ENCODE measurements around the gene SYNDIG1. TPM values are rescaled to one million over a fixed set of nuclear protein-coding genes. Genes with fewer than 3 reads are reported as not detected.

The SYNDIG1 gene
- total RNA-seq, 1 donor from 2014 or later, result 5.6 TPM

DNA sequence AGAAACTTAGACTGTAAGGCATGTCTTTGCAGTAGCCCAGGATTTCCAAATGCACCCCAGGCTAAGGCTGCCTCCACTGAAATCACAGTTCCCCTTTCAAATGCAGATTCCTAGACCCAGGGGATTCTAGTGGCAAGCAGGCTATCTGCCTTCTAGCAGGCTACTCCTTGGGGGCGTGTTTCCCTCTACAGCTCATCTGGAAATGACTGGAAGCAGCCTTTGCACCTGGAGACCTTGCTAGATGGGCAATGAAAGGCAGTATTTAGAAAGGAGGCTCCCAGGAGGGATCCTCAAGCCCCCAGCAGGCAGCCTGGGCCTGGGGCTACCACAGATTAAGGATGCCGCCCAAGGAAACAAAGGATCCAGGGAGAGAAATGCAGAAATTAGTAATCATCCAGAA, 26.0 kb upstream of the SYNDIG1 start:
- TF ChIP-seq, protein P1, sequence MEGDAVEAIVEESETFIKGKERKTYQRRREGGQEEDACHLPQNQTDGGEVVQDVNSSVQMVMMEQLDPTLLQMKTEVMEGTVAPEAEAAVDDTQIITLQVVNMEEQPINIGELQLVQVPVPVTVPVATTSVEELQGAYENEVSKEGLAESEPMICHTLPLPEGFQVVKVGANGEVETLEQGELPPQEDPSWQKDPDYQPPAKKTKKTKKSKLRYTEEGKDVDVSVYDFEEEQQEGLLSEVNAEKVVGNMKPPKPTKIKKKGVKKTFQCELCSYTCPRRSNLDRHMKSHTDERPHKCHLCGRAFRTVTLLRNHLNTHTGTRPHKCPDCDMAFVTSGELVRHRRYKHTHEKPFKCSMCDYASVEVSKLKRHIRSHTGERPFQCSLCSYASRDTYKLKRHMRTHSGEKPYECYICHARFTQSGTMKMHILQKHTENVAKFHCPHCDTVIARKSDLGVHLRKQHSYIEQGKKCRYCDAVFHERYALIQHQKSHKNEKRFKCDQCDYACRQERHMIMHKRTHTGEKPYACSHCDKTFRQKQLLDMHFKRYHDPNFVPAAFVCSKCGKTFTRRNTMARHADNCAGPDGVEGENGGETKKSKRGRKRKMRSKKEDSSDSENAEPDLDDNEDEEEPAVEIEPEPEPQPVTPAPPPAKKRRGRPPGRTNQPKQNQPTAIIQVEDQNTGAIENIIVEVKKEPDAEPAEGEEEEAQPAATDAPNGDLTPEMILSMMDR (IDR thresholded peaks at IDR 0.05), result no peak
- Mint-ChIP-seq H3K27ac (ENCODE audit: unreplicated experiment) (no peak overlapping the region), H3K9me3 (ENCODE audit: low read depth) (no peaks in the 10 kb centered on the region), H3K4me3 (ENCODE audit: unreplicated experiment) (no peak overlapping the region), H3K4me1 (ENCODE audit: low read depth) (no peaks in the 10 kb centered on the region), H3K27me3 (ENCODE audit: low read depth) (peaks cover 32% of the 10 kb centered on the region), H3K36me3 (ENCODE audit: low read depth) (no peaks in the 10 kb centered on the region)
- no peak for DNase-seq (ENCODE audit: low spot score)

DNA sequence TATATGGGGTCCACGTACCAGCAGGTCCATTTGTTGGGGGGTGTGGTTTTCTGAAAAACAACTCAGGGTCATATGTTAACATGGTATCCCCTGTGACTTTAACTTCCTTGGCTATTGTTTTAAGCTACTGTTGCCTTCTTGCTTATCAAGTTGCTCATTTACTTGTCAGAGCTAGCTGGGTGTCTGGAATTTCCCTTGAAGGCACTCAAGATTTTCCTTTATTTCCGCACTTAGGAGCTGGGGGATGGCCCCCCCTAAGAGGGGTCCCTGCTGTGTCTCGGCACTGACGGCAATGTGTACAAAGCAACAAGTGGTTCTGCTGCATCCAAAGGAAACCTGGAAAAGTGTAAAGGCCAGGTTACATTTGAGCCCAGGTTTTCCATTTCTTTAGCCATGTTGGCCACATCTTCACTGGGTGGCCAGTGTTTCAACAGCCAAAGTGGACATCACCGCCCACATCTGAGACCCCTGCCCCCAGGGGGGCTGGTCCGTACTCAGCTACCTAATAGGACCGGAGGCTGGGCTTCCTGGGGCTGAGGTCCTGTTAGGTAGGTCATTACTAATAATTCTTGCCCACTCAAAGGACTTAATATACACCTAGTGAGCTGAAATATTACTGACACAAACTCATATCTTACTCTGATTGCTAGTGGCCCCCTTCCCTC, 24.8 kb upstream of the SYNDIG1 start:
- Mint-ChIP-seq H3K4me1 (ENCODE audit: low read depth) (no peaks in the 10 kb centered on the region), H3K4me3 (ENCODE audit: unreplicated experiment) (no peak overlapping the region), H3K36me3 (ENCODE audit: low read depth) (no peaks in the 10 kb centered on the region), H3K9me3 (ENCODE audit: low read depth) (no peaks in the 10 kb centered on the region), H3K27ac (ENCODE audit: unreplicated experiment) (no peak overlapping the region), H3K27me3 (ENCODE audit: low read depth) (peaks cover 39% of the 10 kb centered on the region)
- no peak for DNase-seq (ENCODE audit: low spot score)
- TF ChIP-seq, protein P1 (IDR thresholded peaks at IDR 0.05), result no peak

DNA sequence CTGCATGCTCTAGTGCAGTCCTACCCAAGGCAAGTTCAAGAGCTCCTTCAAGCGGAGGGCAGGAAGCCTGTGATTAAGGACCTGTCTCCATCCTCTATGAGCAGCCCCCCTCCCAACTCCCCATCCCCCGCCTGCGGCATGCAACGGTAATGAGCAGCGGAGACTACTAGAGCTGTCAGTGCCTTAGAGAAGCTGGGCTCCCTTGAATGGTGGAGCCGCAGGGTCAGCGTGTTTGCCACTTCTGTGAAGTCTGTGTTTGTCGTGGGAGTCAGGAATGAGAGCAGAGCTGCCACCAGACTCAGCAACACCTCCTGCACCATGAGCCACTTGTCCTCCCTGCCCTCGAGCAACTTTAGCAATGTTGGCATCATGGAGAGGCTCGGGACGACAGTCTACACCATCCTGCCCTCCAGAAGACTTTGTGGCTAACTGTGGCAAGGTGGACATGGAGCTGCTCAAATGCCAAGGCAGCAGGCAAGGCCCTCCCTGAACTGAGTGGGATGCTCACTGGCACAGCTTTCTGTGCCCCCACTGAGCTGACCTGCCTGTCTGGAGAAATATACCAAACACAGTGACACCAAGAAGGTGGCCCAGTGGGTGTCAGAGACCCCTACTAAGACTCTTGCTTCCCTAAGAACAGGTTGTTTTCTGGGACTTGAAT, 23.8 kb upstream of the SYNDIG1 start:
- Mint-ChIP-seq H3K9me3 (ENCODE audit: low read depth) (no peaks in the 10 kb centered on the region), H3K27ac (ENCODE audit: unreplicated experiment) (no peak overlapping the region), H3K27me3 (ENCODE audit: low read depth) (peaks cover 39% of the 10 kb centered on the region), H3K4me3 (ENCODE audit: unreplicated experiment) (no peak overlapping the region), H3K36me3 (ENCODE audit: low read depth) (no peaks in the 10 kb centered on the region), H3K4me1 (ENCODE audit: low read depth) (no peaks in the 10 kb centered on the region)
- TF ChIP-seq, protein P1 (IDR thresholded peaks at IDR 0.05), result no peak
- DNase-seq (ENCODE audit: low spot score), result no peak

DNA sequence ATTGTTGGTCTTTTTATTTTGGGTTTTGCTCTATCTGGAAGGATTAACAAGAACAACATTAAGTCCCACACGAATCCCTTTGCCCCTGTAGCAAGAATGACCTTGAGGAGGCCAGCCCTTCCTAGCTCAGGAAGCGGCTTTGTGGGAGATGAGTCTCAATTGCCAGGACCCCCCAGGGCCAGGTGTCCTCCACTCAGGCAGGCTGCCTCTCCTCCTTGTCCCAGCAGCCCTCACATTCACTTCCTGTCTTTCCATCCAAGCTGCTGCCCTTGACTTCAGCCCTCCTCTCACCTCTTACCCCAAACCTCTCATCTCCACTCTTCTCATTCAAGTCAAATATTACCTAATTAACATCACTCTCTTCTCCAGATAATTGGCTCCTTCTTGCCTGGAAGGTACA, 22.6 kb upstream of the SYNDIG1 start:
- H3K4me3 Mint-ChIP-seq (ENCODE audit: unreplicated experiment), result no peak overlapping the region
- TF ChIP-seq, protein P1 (IDR thresholded peaks at IDR 0.05), result no peak
- no peaks in the 10 kb centered on the region for H3K9me3 Mint-ChIP-seq (ENCODE audit: low read depth)
- no peak overlapping the region for H3K27ac Mint-ChIP-seq (ENCODE audit: unreplicated experiment)
- H3K36me3 Mint-ChIP-seq (ENCODE audit: low read depth), result no peaks in the 10 kb centered on the region
- DNase-seq (ENCODE audit: low spot score), result no peak
- no peaks in the 10 kb centered on the region for H3K4me1 Mint-ChIP-seq (ENCODE audit: low read depth)
- peaks cover 33% of the 10 kb centered on the region for H3K27me3 Mint-ChIP-seq (ENCODE audit: low read depth)

DNA sequence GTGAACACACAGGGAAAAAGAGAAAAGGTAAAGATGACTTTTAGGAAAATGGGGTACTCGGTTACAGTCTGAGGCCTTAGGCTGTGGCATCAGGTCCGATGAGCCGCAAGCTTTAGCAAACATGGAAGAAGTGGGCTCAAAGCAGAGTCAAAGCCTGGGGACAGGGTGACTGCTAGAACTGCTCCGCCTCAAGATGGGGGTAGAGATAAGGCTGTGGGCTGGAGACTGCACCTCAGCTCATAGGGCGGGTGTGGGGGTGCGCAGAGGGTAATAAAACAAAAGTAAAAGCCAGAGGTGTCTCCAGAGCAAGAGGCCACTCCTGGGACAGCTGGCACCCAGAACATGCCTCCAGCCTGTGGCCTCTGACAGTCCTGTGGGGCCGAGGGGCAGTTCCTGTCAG, 21.3 kb upstream of the SYNDIG1 start:
- peaks cover 43% of the 10 kb centered on the region for H3K27me3 Mint-ChIP-seq (ENCODE audit: low read depth)
- H3K27ac Mint-ChIP-seq (ENCODE audit: unreplicated experiment), result no peak overlapping the region
- TF ChIP-seq, protein P1 (IDR thresholded peaks at IDR 0.05), result no peak
- DNase-seq (ENCODE audit: low spot score), result no peak
- H3K4me3 Mint-ChIP-seq (ENCODE audit: unreplicated experiment), result no peak overlapping the region
- no peaks in the 10 kb centered on the region for H3K36me3 Mint-ChIP-seq (ENCODE audit: low read depth)
- H3K4me1 Mint-ChIP-seq (ENCODE audit: low read depth), result no peaks in the 10 kb centered on the region
- H3K9me3 Mint-ChIP-seq (ENCODE audit: low read depth), result no peaks in the 10 kb centered on the region
